HCT116 (cell line): ENCODE measurements around the gene TMEM132A. TPM values are rescaled to one million over a fixed set of nuclear protein-coding genes. Genes with fewer than 3 reads are reported as not detected.

Experiments used
- ATAC-seq: fragments of 200-7000 bp; cut with Tn5 transposase; 2 replicates; pipeline ENCODE4 v1.9.1; 2020; ENCODE audit warnings: mild to moderate bottlenecking, moderate library complexity
- BruUV-seq: library from RNA; stranded (reverse); fragments of 400-500 nt; replicated peaks from 2 replicates; lab custom pipeline; 2021; lab: Mats Ljungman, UMichigan
- CTCF ChIA-PET: fragments of 300-600 bp; sonication (Branson Sonifier 250); formaldehyde crosslinking; loops from one replicate; lab custom pipeline; 2021; ENCODE audit warnings: antibody characterized with exemption; lab: Charles Lee
- POLR2A ChIA-PET: fragments of 300-600, 350-600 bp; sonication (Branson Sonifier 250); formaldehyde crosslinking; loops from one replicate; lab custom pipeline; 2021; ENCODE audit warnings: antibody characterized with exemption; lab: Charles Lee
- RAD21 ChIA-PET, 2 experiments: fragments of 300-600 bp; sonication (Branson Sonifier 250); formaldehyde crosslinking; loops; one replicate each; lab custom pipeline; 2023; ENCODE audit warnings: low total read pairs in 2 of 2; ENCODE audit not compliant: uncharacterized antibody in 2 of 2, unreplicated experiment in 2 of 2, low non-redundant PET in 1 of 2; lab: Charles Lee
- DNase-seq: peaks from one replicate; pipeline ENCODE4 v3.0.0-alpha.2; 2010; ENCODE audit warnings: low read depth, low spot score
- H2AFZ ChIP-seq: fragments of 200-600 bp; shearing (Covaris generic), sonication (generic); 2 replicates; pipeline ENCODE4 v1.6.1; 2017; ENCODE audit warnings: low read depth, mixed run types, mixed read lengths, antibody characterized with exemption, low read length; ENCODE audit not compliant: poor library complexity, severe bottlenecking
- H3K27ac ChIP-seq: 2 replicates; pipeline ENCODE4 v1.5.1; 2012; ENCODE audit warnings: low read depth, low read length
- H3K27me3 ChIP-seq: fragments of 200-600 bp; sonication (generic); 2 replicates; pipeline ENCODE4 v1.6.1; 2016; ENCODE audit warnings: mixed run types, low read length, mixed read lengths; ENCODE audit not compliant: insufficient read depth
- H3K36me3 ChIP-seq, 2 experiments: fragments of 200-500 bp in 1 of 2; fragments of 200-600 bp in 1 of 2; sonication (Bioruptor generic) in 1 of 2; sonication (generic) in 1 of 2; 2 replicates each; pipeline versions ENCODE4 v1.5.1 to v1.6.1; 2014 to 2016; ENCODE audit warnings: low read length in 2 of 2, inconsistent platforms in 1 of 2, mixed read lengths in 1 of 2, mixed run types in 1 of 2; ENCODE audit not compliant: insufficient read depth in 2 of 2, control insufficient read depth in 1 of 2
- H3K4me1 ChIP-seq, 2 experiments: fragments of 200-600 bp in 1 of 2; sonication (generic) in 1 of 2; 2 replicates each; pipeline versions ENCODE4 v1.5.1 to v1.6.1; 2012 to 2017; ENCODE audit warnings: low read length in 2 of 2, inconsistent platforms in 1 of 2, mild to moderate bottlenecking in 1 of 2, mixed read lengths in 1 of 2, mixed run types in 1 of 2, moderate library complexity in 1 of 2; ENCODE audit not compliant: insufficient read depth in 2 of 2, control insufficient read depth in 1 of 2
- H3K4me2 ChIP-seq: fragments of 200-600 bp; sonication (generic); 2 replicates; pipeline ENCODE4 v1.6.1; 2017; ENCODE audit warnings: mixed run types, low read length, mixed read lengths
- H3K4me3 ChIP-seq, 2 experiments: fragments of 200-600 bp in 1 of 2; sonication (generic) in 1 of 2; replicated peaks in 1 of 2; 2 replicates each; pipeline ENCODE4 v1.5.1; 2011 to 2016; ENCODE audit warnings: low read length in 2 of 2, control low read depth in 1 of 2, low read depth in 1 of 2, mild to moderate bottlenecking in 1 of 2, mixed read lengths in 1 of 2, mixed run types in 1 of 2
- H3K79me2 ChIP-seq: fragments of 200-600 bp; sonication (generic); 2 replicates; pipeline ENCODE4 v1.6.1; 2017; ENCODE audit warnings: mild to moderate bottlenecking, mixed run types, low read length, moderate library complexity, mixed read lengths; ENCODE audit not compliant: insufficient read depth
- H3K9ac ChIP-seq: fragments of 200-600 bp; sonication (generic); 2 replicates; pipeline ENCODE4 v1.6.1; 2016; ENCODE audit warnings: low read length, mixed read lengths
- H3K9me2 ChIP-seq: fragments of 200-600 bp; sonication (generic), shearing (Covaris generic); 2 replicates; pipeline ENCODE4 v1.6.1; 2017; ENCODE audit warnings: mixed run types, mild to moderate bottlenecking, moderate library complexity; ENCODE audit not compliant: insufficient read depth
- H3K9me3 ChIP-seq, 2 experiments: fragments of 200-500 bp in 1 of 2; fragments of 200-600 bp in 1 of 2; sonication (Bioruptor generic) in 1 of 2; sonication (generic) in 1 of 2; 2 replicates each; pipeline ENCODE4 v1.6.1; 2014 to 2017; ENCODE audit warnings: low read length in 2 of 2, mixed read lengths in 2 of 2, inconsistent platforms in 1 of 2, low read depth in 1 of 2, mild to moderate bottlenecking in 1 of 2, mixed run types in 1 of 2, moderate library complexity in 1 of 2; ENCODE audit not compliant: control insufficient read depth in 1 of 2, insufficient read depth in 1 of 2
- H4K20me1 ChIP-seq: fragments of 200-600 bp; sonication (generic), shearing (Covaris generic); 2 replicates; pipeline ENCODE4 v1.6.1; 2017; ENCODE audit warnings: mixed run types, mild to moderate bottlenecking, moderate library complexity; ENCODE audit not compliant: insufficient read depth
- CEBPB ChIP-seq: IDR thresholded peaks from 2 replicates; pipeline ENCODE4 v1.6.1; 2012; ENCODE audit warnings: low read depth
- ELF1 ChIP-seq: IDR thresholded peaks from 2 replicates; pipeline ENCODE4 v1.6.1; 2012; ENCODE audit warnings: low read depth, borderline replicate concordance
- EZH2 ChIP-seq: fragments of 200-600 bp; sonication (generic); IDR thresholded peaks from 2 replicates; pipeline ENCODE4 v1.6.1; 2017; ENCODE audit warnings: antibody characterized with exemption, mixed run types
- EZH2phosphoT487 ChIP-seq: fragments of 200-600 bp; IDR thresholded peaks from 2 replicates; pipeline ENCODE4 v1.6.1; 2018; ENCODE audit warnings: antibody characterized with exemption, borderline replicate concordance
- FOSL1 ChIP-seq: IDR thresholded peaks from 2 replicates; pipeline ENCODE4 v1.6.1; 2012; ENCODE audit warnings: low read depth
- POLR2A ChIP-seq: IDR thresholded peaks from 2 replicates; pipeline ENCODE4 v1.7.0; 2011; ENCODE audit warnings: borderline replicate concordance; ENCODE audit not compliant: insufficient read depth, insufficient read length; ENCODE audit errors: extremely low read depth
- POLR2AphosphoS5 ChIP-seq: IDR thresholded peaks from 2 replicates; pipeline ENCODE4 v1.6.1; 2011; ENCODE audit warnings: mild to moderate bottlenecking, low read depth, low read length, moderate library complexity
- RAD21 ChIP-seq: IDR thresholded peaks from 2 replicates; pipeline ENCODE4 v1.6.1; 2012; ENCODE audit warnings: low read depth, mild to moderate bottlenecking
- SIN3A ChIP-seq: IDR thresholded peaks from 2 replicates; pipeline ENCODE4 v1.6.1; 2012; ENCODE audit warnings: low read depth
- SP1 ChIP-seq: IDR thresholded peaks from 2 replicates; pipeline ENCODE4 v1.6.1; 2012; ENCODE audit warnings: low read depth
- TCF7L2 ChIP-seq: IDR thresholded peaks from 2 replicates; pipeline ENCODE4 v1.7.0; 2011; ENCODE audit warnings: borderline replicate concordance, inconsistent platforms; ENCODE audit not compliant: insufficient read depth, insufficient read length; ENCODE audit errors: extremely low read depth
- ZNF274 ChIP-seq: fragments of 200-500 bp; sonication (Bioruptor generic); IDR thresholded peaks from 2 replicates; pipeline ENCODE4 v1.6.1; 2014; ENCODE audit warnings: mild to moderate bottlenecking, low read depth, low read length, inconsistent platforms
- intact Hi-C: fragments of 100-400 bp; cut with micrococcal nuclease; formaldehyde crosslinking; loops from 2 replicates; pipeline ENCODE4 v1.10.0; 2022
- total RNA-seq: library from RNA; stranded (reverse); gene quantifications from one replicate; pipeline ENCODE4 v1.2.1, GENCODE V29; 2021; ENCODE audit not compliant: unreplicated experiment
- TF ChIP-seq, protein P1 (sequence below): IDR thresholded peaks from 2 replicates; pipeline ENCODE4 v1.6.1; 2012
- TF ChIP-seq, protein P2 (sequence below): IDR thresholded peaks from 2 replicates; pipeline ENCODE4 v1.6.1; 2012; ENCODE audit warnings: low read depth

TMEM132A gene
- total RNA-seq, 1 experiment from 2014 or later, result 120 TPM

DNA sequence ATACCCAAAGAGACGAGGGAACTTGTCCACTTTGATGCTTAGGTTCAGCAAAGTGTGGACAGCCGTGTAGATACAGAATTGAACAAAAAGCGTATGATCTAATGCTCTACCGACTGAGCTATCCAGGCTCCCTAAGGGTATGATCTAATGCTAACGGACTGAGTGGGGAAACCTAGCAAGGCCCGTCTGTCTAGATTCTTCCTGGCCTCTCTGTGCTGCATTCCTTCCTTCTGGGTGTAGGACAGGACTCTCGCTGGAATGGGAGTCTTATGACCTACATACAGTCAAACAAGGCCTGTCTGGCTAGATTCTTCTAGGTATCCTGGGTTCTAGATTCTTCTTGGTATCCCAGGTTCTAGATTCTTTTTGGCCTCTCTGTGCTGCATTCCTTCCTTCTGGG is 36.1 kb downstream of the TMEM132A start:
- Histone ChIP-seq H3K9me2 (no peaks in the 10 kb centered on the region), H3K4me1 (no peaks in the 10 kb centered on the region), H3K9ac (no peak overlapping the region), H3K36me3 (no peaks in the 10 kb centered on the region), H3K27ac (no peak overlapping the region), H3K9me3 (no peaks in the 10 kb centered on the region), H3K4me3 (no peak overlapping the region), H3K79me2 (no peaks in the 10 kb centered on the region), H2AFZ (no peak overlapping the region), H3K4me2 (no peak overlapping the region), H3K27me3 (0 out of 2 replicates have a peak, but pooled peaks cover 5% of the 10 kb centered on the region), H4K20me1 (no peaks in the 10 kb centered on the region)
- TF ChIP-seq, protein P1, sequence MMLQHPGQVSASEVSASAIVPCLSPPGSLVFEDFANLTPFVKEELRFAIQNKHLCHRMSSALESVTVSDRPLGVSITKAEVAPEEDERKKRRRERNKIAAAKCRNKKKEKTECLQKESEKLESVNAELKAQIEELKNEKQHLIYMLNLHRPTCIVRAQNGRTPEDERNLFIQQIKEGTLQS, result no peak
- TF ChIP-seq, protein P2, sequence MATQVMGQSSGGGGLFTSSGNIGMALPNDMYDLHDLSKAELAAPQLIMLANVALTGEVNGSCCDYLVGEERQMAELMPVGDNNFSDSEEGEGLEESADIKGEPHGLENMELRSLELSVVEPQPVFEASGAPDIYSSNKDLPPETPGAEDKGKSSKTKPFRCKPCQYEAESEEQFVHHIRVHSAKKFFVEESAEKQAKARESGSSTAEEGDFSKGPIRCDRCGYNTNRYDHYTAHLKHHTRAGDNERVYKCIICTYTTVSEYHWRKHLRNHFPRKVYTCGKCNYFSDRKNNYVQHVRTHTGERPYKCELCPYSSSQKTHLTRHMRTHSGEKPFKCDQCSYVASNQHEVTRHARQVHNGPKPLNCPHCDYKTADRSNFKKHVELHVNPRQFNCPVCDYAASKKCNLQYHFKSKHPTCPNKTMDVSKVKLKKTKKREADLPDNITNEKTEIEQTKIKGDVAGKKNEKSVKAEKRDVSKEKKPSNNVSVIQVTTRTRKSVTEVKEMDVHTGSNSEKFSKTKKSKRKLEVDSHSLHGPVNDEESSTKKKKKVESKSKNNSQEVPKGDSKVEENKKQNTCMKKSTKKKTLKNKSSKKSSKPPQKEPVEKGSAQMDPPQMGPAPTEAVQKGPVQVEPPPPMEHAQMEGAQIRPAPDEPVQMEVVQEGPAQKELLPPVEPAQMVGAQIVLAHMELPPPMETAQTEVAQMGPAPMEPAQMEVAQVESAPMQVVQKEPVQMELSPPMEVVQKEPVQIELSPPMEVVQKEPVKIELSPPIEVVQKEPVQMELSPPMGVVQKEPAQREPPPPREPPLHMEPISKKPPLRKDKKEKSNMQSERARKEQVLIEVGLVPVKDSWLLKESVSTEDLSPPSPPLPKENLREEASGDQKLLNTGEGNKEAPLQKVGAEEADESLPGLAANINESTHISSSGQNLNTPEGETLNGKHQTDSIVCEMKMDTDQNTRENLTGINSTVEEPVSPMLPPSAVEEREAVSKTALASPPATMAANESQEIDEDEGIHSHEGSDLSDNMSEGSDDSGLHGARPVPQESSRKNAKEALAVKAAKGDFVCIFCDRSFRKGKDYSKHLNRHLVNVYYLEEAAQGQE, result no peak
- TF ChIP-seq ELF1 (no peak), SP1 (no peak), ZNF274 (no peak), FOSL1 (no peak), POLR2AphosphoS5 (no peak), EZH2 (no peak), EZH2phosphoT487 (no peak), RAD21 (no peak), CEBPB (no peak), SIN3A (no peak), POLR2A (no peak), TCF7L2 (no peak)
- ChIA-PET CTCF (no interaction called here), POLR2A (no interaction called here), RAD21 (no interaction called here)
- no TSS peak for BruUV-seq
- intact Hi-C loops, result no loop called here
- DNase-seq (no peak), ATAC-seq (no peak)
